Left lung (tissue), 10 donors: Measurements from ENCODE around the gene BGLAP. TPM values are rescaled to one million over a fixed set of nuclear protein-coding genes. Genes with fewer than 3 reads are reported as not detected.

Source experiments
- ATAC-seq: fragments of 200-7000 bp; cut with Tn5 transposase; one replicate; pipeline ENCODE4 v1.9.1; 2020; ENCODE audit warnings: moderate library complexity
- DNase-seq, 4 donors: peaks; one replicate each; pipeline ENCODE4 v3.0.0-alpha.2; 2013 to 2020
- H3K27ac ChIP-seq, 2 donors: fragments of 200-600 bp; sonication (generic) in 1 of 2; one replicate each; pipeline versions ENCODE4 v1.5.0 to v1.8.0; 2020 to 2021
- H3K27me3 ChIP-seq, 2 donors: fragments of 200-600 bp; sonication (generic) in 1 of 2; one replicate each; pipeline versions ENCODE4 v1.5.0 to v1.8.0; 2020 to 2021
- H3K36me3 ChIP-seq, 2 donors: fragments of 200-600 bp; sonication (generic) in 1 of 2; one replicate each; pipeline versions ENCODE4 v1.5.0 to v1.8.0; 2020 to 2021
- H3K4me1 ChIP-seq, 2 donors: fragments of 200-600 bp; one replicate each; pipeline ENCODE4 v1.8.0; 2021
- H3K4me3 ChIP-seq, 2 donors: fragments of 200-600 bp; sonication (generic) in 1 of 2; one replicate each; pipeline versions ENCODE4 v1.5.0 to v1.8.0; 2020 to 2021; ENCODE audit warnings: mild to moderate bottlenecking in 1 of 2
- H3K9me3 ChIP-seq, 2 donors: fragments of 200-600 bp; sonication (generic) in 1 of 2; one replicate each; pipeline versions ENCODE4 v1.5.0 to v1.8.0; 2020 to 2021
- intact Hi-C, 2 donors: fragments of 100-400 bp; cut with DNase I; formaldehyde crosslinking; loops; one replicate each; pipeline versions ENCODE4 v1.11.2 to v1.14.2; 2022
- polyA plus RNA-seq, 6 donors: library from polyadenylated mRNA; unstranded; fragments of 120-200 nt; gene quantifications; one replicate each; pipeline ENCODE4 v1.2.1, GENCODE V29; 2013; ENCODE audit not compliant: insufficient read length in 6 of 6
- total RNA-seq, 2 donors: library from RNA; stranded (reverse); fragmentation: NEBNext Ultra II Directional; extraction: Animal tissue kit (Norgen Biotek cat#: 25700); gene quantifications; one replicate each; pipeline ENCODE4 v1.2.1, GENCODE V29; 2021
- TF ChIP-seq, protein P1 (sequence below), 2 donors: fragments of 200-600 bp; sonication (generic) in 1 of 2; IDR thresholded peaks; one replicate each; pipeline versions ENCODE4 v1.5.0 to v1.8.0; 2021; ENCODE audit warnings: antibody characterized with exemption in 2 of 2
- donor health status: DM: no; HTN: yes; CAD: no.
- donor health status: DM: no; HTN: no; CAD: no.

Gene BGLAP
- total and polyA plus RNA-seq, 8 donors, result 0.99 to 10.3 (median 5.4) TPM

DNA sequence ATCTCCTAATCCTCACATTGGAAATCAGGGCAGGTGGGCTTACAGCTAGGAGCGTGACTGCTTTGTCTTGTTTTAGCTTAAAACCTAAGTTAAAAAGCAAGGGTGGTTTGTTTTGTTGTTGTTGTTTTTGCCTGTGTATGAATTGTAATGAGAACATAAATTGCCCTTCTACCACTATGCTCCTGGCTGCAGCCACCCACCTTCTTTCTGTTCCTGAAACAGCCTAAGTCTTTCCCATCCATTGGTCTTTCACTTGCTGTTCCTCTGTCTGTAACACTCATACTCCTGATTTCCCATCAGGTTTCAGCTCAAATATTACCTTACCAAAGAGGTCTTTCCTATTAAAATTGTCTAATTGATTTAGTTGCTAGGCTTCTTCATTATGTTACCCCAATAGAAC is 41.5 kb downstream of the BGLAP start:
- H3K27ac ChIP-seq, result peak overlapping the region in 1 of 2 donors; percentile 96
- H3K4me1 ChIP-seq, result peaks cover 16 to 36% of the 10 kb centered on the region in 2 donors
- peak overlapping the region; percentile 81 to 83 for H3K4me3 ChIP-seq
- DNase-seq (no peak), ATAC-seq (no peak)
- peaks cover 0 to 24% of the 10 kb centered on the region in 2 donors for H3K36me3 ChIP-seq
- intact Hi-C loops, result no loop called here
- no peaks in the 10 kb centered on the region for H3K27me3 ChIP-seq
- TF ChIP-seq, protein P1, sequence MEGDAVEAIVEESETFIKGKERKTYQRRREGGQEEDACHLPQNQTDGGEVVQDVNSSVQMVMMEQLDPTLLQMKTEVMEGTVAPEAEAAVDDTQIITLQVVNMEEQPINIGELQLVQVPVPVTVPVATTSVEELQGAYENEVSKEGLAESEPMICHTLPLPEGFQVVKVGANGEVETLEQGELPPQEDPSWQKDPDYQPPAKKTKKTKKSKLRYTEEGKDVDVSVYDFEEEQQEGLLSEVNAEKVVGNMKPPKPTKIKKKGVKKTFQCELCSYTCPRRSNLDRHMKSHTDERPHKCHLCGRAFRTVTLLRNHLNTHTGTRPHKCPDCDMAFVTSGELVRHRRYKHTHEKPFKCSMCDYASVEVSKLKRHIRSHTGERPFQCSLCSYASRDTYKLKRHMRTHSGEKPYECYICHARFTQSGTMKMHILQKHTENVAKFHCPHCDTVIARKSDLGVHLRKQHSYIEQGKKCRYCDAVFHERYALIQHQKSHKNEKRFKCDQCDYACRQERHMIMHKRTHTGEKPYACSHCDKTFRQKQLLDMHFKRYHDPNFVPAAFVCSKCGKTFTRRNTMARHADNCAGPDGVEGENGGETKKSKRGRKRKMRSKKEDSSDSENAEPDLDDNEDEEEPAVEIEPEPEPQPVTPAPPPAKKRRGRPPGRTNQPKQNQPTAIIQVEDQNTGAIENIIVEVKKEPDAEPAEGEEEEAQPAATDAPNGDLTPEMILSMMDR (IDR thresholded peaks at IDR 0.05), result no peak
- no peaks in the 10 kb centered on the region for H3K9me3 ChIP-seq

DNA sequence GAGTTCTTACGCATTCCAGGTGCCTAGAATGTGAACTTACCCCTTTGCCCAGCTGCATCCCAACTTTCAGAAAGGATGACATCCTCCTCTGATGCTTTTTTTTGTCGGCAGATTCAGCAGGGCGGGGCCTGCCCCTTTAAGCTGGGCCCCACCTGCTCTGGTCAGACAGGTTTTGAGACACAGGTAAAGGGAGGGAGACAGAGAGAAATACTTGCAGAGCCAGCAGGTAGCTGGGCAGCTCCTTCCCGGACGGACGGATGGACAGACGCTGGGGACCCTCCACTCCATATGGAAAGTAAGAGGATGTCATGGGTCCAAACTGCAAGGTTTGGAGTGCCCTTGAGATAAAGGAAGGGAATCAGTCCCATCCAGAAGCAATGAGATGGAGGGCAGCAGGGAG is 42.1 kb downstream of the BGLAP start, which contains the start of gene TMEM79:
TMEM79 (plus strand) TSS at position 214 of the 400 bp plus-strand sequence. CDS start 902 bp downstream, outside the sequence.
- intact Hi-C loops, result no loop called here
- ATAC-seq, result no peak
- TF ChIP-seq, protein P1 (IDR thresholded peaks at IDR 0.05), result no peak

DNA sequence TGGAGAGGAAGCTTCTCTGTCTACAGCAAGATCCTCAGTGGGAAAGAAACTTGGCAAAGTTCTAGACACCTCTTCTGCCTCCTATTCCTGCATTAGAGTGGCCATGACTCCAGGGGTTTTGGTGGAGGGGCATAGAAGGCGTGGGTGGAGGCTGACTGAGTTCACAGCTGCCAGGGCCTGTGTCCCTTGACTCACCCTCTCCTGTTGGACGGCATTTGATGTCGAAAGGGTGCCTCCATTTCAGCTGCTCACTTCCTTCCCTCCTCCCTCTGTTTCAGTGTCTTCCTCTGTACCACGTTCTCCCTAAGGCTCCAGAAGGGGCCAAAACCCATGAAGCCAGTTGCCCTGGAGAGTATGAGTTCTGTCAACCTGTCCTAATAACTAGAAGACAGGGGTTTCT is 42.8 kb downstream of the BGLAP start:
- DNase-seq, result no peak
- ATAC-seq, result no peak
- Histone ChIP-seq H3K27ac (no peak overlapping the region), H3K4me3 (no peak overlapping the region), H3K27me3 (no peaks in the 10 kb centered on the region), H3K9me3 (no peaks in the 10 kb centered on the region), H3K36me3 (peaks cover 0 to 19% of the 10 kb centered on the region in 2 donors), H3K4me1 (peaks cover 16 to 36% of the 10 kb centered on the region in 2 donors)
- TF ChIP-seq, protein P1 (IDR thresholded peaks at IDR 0.05), result no peak
- intact Hi-C loops, result no loop called here

More for the DNA sequence above, 42.1 kb downstream of the BGLAP start, which contains the start of gene TMEM79:
- Histone ChIP-seq H3K27ac (peak within 1 kb of the TSS; percentile 89 to 96), H3K4me3 (peak within 1 kb of the TSS; percentile 81 to 83), H3K36me3 (peaks cover 0 to 22% of the 10 kb centered on the region in 2 donors), H3K27me3 (no peaks in the 10 kb centered on the region), H3K4me1 (peaks cover 16 to 36% of the 10 kb centered on the region in 2 donors), H3K9me3 (no peaks in the 10 kb centered on the region)
- no peak for DNase-seq

- Histone ChIP-seq H3K27me3 (no peaks in the 10 kb centered on the region), H3K36me3 (peaks cover 0 to 19% of the 10 kb centered on the region in 2 donors), H3K4me1 (peaks cover 16 to 32% of the 10 kb centered on the region in 2 donors), H3K27ac (no peak overlapping the region), H3K9me3 (no peaks in the 10 kb centered on the region), H3K4me3 (no peak overlapping the region)
- TF ChIP-seq, protein P1 (IDR thresholded peaks at IDR 0.05), result no peak
- DNase-seq (no peak), ATAC-seq (no peak)
- intact Hi-C loops, result no loop called here
These were observed 43.5 kb downstream of the BGLAP start for GRCh38 chr1:156285437-156285836.

GRCh38 chr1:156286061-156286460 is 44.1 kb downstream of the BGLAP start:
- Histone ChIP-seq H3K4me3 (no peak overlapping the region), H3K36me3 (peaks cover 0 to 19% of the 10 kb centered on the region in 2 donors), H3K9me3 (no peaks in the 10 kb centered on the region), H3K27ac (no peak overlapping the region), H3K4me1 (peaks cover 20 to 31% of the 10 kb centered on the region in 2 donors), H3K27me3 (no peaks in the 10 kb centered on the region)
- TF ChIP-seq, protein P1 (IDR thresholded peaks at IDR 0.05), result no peak
- DNase-seq (no peak), ATAC-seq (no peak)
- intact Hi-C loops, result no loop called here
